ENCODE data around the gene NDUFC2. TPM values are rescaled to one million over a fixed set of nuclear protein-coding genes. Genes with fewer than 3 reads are reported as not detected.
"Not testable (repeated sequence)": the region's sequence is repeated elsewhere in the genome, so short reads cannot be mapped to it uniquely, and the experiment has no call there.

Gene NDUFC2
- total RNA-seq, 2 experiments from 2014 or later, result 179 to 201 TPM

- Mint-ChIP-seq H3K27me3 (no peaks in the 10 kb centered on the region), H3K9me3 (ENCODE audit: low read depth) (no peaks in the 10 kb centered on the region), H3K27ac (no peak overlapping the region), H3K4me3 (no peak overlapping the region), H3K36me3 (no peaks in the 10 kb centered on the region), H3K4me1 (no peaks in the 10 kb centered on the region)
- ATAC-seq (no peak), DNase-seq (no peak)
- CTCF ChIA-PET, result no interaction called here
Observed at GRCh38 chr11:78057462-78058055, 22.1 kb downstream of the NDUFC2 start.

- Mint-ChIP-seq H3K9me3 (ENCODE audit: low read depth) (no peaks in the 10 kb centered on the region), H3K4me3 (no peak overlapping the region), H3K4me1 (peaks cover 3% of the 10 kb centered on the region), H3K36me3 (no peaks in the 10 kb centered on the region), H3K27ac (no peak overlapping the region), H3K27me3 (no peaks in the 10 kb centered on the region)
- DNase-seq (no peak), ATAC-seq (no peak)
- CTCF ChIA-PET, result no interaction called here
Observed at GRCh38 chr11:78056093-78056492, 23.6 kb downstream of the NDUFC2 start.

- no peaks in the 10 kb centered on the region for H3K9me3 Mint-ChIP-seq (ENCODE audit: low read depth)
- H3K4me1 Mint-ChIP-seq, result peaks cover 12% of the 10 kb centered on the region
- no peaks in the 10 kb centered on the region for H3K36me3 Mint-ChIP-seq
- DNase-seq, result no peak
- H3K27ac Mint-ChIP-seq, result no peak overlapping the region
- no peak for ATAC-seq
- no peaks in the 10 kb centered on the region for H3K27me3 Mint-ChIP-seq
- CTCF ChIA-PET, result interaction anchor here (2.5 kb wide), 1 partner anchor 9 kb away, joined by 14 read pairs; no protein-coding TSS in a partner anchor
- no peak overlapping the region for H3K4me3 Mint-ChIP-seq
Observed at GRCh38 chr11:78054971-78055370, 24.7 kb downstream of the NDUFC2 start.

- DNase-seq, result no peak
- Mint-ChIP-seq H3K27ac (no peak overlapping the region), H3K4me3 (no peak overlapping the region), H3K4me1 (peaks cover 15% of the 10 kb centered on the region), H3K27me3 (no peaks in the 10 kb centered on the region), H3K36me3 (no peaks in the 10 kb centered on the region), H3K9me3 (ENCODE audit: low read depth) (no peaks in the 10 kb centered on the region)
- CTCF ChIA-PET, result interaction anchor here (1.0 kb wide), 1 partner anchor 513 kb away, joined by 3 read pairs; no protein-coding TSS in a partner anchor
- ATAC-seq, result no peak
Observed at GRCh38 chr11:78050964-78051831, 28.5 kb downstream of the NDUFC2 start.

- CTCF ChIA-PET, result no interaction called here
- Mint-ChIP-seq H3K4me3 (no peak overlapping the region), H3K27ac (no peak overlapping the region), H3K4me1 (peaks cover 23% of the 10 kb centered on the region), H3K27me3 (no peaks in the 10 kb centered on the region), H3K36me3 (no peaks in the 10 kb centered on the region), H3K9me3 (ENCODE audit: low read depth) (no peaks in the 10 kb centered on the region)
- ATAC-seq, result no peak
- DNase-seq, result no peak
Observed at GRCh38 chr11:78049348-78049747, 30.3 kb downstream of the NDUFC2 start.

GRCh38 chr11:78048561-78048960 lies 31.1 kb downstream of the NDUFC2 start:
- Mint-ChIP-seq H3K27ac (no peak overlapping the region), H3K27me3 (no peaks in the 10 kb centered on the region), H3K4me1 (peaks cover 23% of the 10 kb centered on the region), H3K9me3 (ENCODE audit: low read depth) (no peaks in the 10 kb centered on the region), H3K4me3 (no peak overlapping the region), H3K36me3 (no peaks in the 10 kb centered on the region)
- ATAC-seq (no peak), DNase-seq (no peak)
- CTCF ChIA-PET, result interaction anchor here (1.2 kb wide), 1 partner anchor 13 kb away, joined by 3 read pairs; no protein-coding TSS in a partner anchor

GRCh38 chr11:78046486-78046854 lies 33.2 kb downstream of the NDUFC2 start:
- Mint-ChIP-seq H3K27ac (no peak overlapping the region), H3K9me3 (ENCODE audit: low read depth) (no peaks in the 10 kb centered on the region), H3K4me3 (peak overlapping the region; percentile 29), H3K36me3 (no peaks in the 10 kb centered on the region), H3K27me3 (no peaks in the 10 kb centered on the region), H3K4me1 (peaks cover 23% of the 10 kb centered on the region)
- ATAC-seq, result no peak
- DNase-seq, result no peak
- CTCF ChIA-PET, result interaction anchor here (0.7 to 2.2 kb wide), 21 partner anchors 8 to 427 kb away, joined by 3 to 14 read pairs (median 4); partner anchors contain the start of genes INTS4 and THRSP

- peaks cover 19% of the 10 kb centered on the region for H3K4me1 Mint-ChIP-seq
- CTCF ChIA-PET, result interaction anchor here (0.6 to 2.2 kb wide), 29 partner anchors 9 to 427 kb away, joined by 3 to 14 read pairs (median 4); partner anchors contain the start of genes INTS4, NDUFC2 and THRSP
- no peaks in the 10 kb centered on the region for H3K36me3 Mint-ChIP-seq
- peak overlapping the region; percentile 29 for H3K4me3 Mint-ChIP-seq
- H3K27ac Mint-ChIP-seq, result no peak overlapping the region
- no peaks in the 10 kb centered on the region for H3K9me3 Mint-ChIP-seq (ENCODE audit: low read depth)
- no peaks in the 10 kb centered on the region for H3K27me3 Mint-ChIP-seq
- DNase-seq, result peak; percentile 74
- ATAC-seq, result peak; percentile 98
Observed at GRCh38 chr11:78045851-78046485, 33.7 kb downstream of the NDUFC2 start.

GRCh38 chr11:78044706-78045105 lies 35.0 kb downstream of the NDUFC2 start:
- Mint-ChIP-seq H3K36me3 (no peaks in the 10 kb centered on the region), H3K4me1 (peaks cover 19% of the 10 kb centered on the region), H3K27me3 (no peaks in the 10 kb centered on the region), H3K4me3 (no peak overlapping the region), H3K27ac (no peak overlapping the region), H3K9me3 (ENCODE audit: low read depth) (no peaks in the 10 kb centered on the region)
- DNase-seq (no peak), ATAC-seq (no peak)
- CTCF ChIA-PET, result interaction anchor here (0.6 to 2.2 kb wide), 5 partner anchors 10 to 425 kb away, joined by 3 to 14 read pairs (median 5); no protein-coding TSS in a partner anchor

- no peaks in the 10 kb centered on the region for H3K36me3 Mint-ChIP-seq
- CTCF ChIA-PET, result no interaction called here
- H3K4me1 Mint-ChIP-seq, result peaks cover 22% of the 10 kb centered on the region
- DNase-seq (no peak), ATAC-seq (no peak)
- no peak overlapping the region for H3K27ac Mint-ChIP-seq
- H3K27me3 Mint-ChIP-seq, result no peaks in the 10 kb centered on the region
- no peak overlapping the region for H3K4me3 Mint-ChIP-seq
- H3K9me3 Mint-ChIP-seq (ENCODE audit: low read depth), result no peaks in the 10 kb centered on the region
Observed at GRCh38 chr11:78041843-78042440, 37.7 kb downstream of the NDUFC2 start.

GRCh38 chr11:78041380-78041719 lies 38.3 kb downstream of the NDUFC2 start:
- CTCF ChIA-PET; ATAC-seq; H3K27ac Mint-ChIP-seq; H3K4me3 Mint-ChIP-seq; H3K9me3 Mint-ChIP-seq (ENCODE audit: low read depth); H3K36me3 Mint-ChIP-seq; H3K27me3 Mint-ChIP-seq; DNase-seq: not testable (repeated sequence)
- peaks cover 19% of the 10 kb centered on the region for H3K4me1 Mint-ChIP-seq

- Mint-ChIP-seq H3K4me3 (no peak overlapping the region), H3K36me3 (no peaks in the 10 kb centered on the region), H3K4me1 (peaks cover 15% of the 10 kb centered on the region), H3K27me3 (no peaks in the 10 kb centered on the region), H3K27ac (no peak overlapping the region), H3K9me3 (ENCODE audit: low read depth) (no peaks in the 10 kb centered on the region)
- DNase-seq (no peak), ATAC-seq (no peak)
- CTCF ChIA-PET, result no interaction called here
Observed at GRCh38 chr11:78040691-78041379, 38.8 kb downstream of the NDUFC2 start.
